Fibroblast of pulmonary artery (primary cell): Measurements from ENCODE around the gene NSUN5.
"Not testable (repeated sequence)": the region's sequence is repeated elsewhere in the genome, so short reads cannot be mapped to it uniquely, and the experiment has no call there.

ENCODE experiments used
- DNase-seq: peaks from one replicate; pipeline ENCODE4 v3.0.0-alpha.2; 2010; ENCODE audit warnings: low read depth
- H3K4me3 ChIP-seq: replicated peaks from 2 replicates; pipeline ENCODE4 v1.5.1; 2011; ENCODE audit warnings: low read depth, mild to moderate bottlenecking, control low read depth, low read length, moderate library complexity
- TF ChIP-seq, protein P1 (sequence below): IDR thresholded peaks from 2 replicates; pipeline ENCODE4 v1.5.1; 2011; ENCODE audit warnings: mild to moderate bottlenecking, control low read depth, low read length, inconsistent platforms; ENCODE audit errors: missing control alignments

NSUN5 gene

GRCh38 chr7:73314271-73314670 lies 5.6 kb upstream of the NSUN5 start:
- no peak for DNase-seq
- no peak overlapping the region for H3K4me3 ChIP-seq
- TF ChIP-seq, protein P1, sequence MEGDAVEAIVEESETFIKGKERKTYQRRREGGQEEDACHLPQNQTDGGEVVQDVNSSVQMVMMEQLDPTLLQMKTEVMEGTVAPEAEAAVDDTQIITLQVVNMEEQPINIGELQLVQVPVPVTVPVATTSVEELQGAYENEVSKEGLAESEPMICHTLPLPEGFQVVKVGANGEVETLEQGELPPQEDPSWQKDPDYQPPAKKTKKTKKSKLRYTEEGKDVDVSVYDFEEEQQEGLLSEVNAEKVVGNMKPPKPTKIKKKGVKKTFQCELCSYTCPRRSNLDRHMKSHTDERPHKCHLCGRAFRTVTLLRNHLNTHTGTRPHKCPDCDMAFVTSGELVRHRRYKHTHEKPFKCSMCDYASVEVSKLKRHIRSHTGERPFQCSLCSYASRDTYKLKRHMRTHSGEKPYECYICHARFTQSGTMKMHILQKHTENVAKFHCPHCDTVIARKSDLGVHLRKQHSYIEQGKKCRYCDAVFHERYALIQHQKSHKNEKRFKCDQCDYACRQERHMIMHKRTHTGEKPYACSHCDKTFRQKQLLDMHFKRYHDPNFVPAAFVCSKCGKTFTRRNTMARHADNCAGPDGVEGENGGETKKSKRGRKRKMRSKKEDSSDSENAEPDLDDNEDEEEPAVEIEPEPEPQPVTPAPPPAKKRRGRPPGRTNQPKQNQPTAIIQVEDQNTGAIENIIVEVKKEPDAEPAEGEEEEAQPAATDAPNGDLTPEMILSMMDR, result no peak

GRCh38 chr7:73313521-73313906 lies 4.9 kb upstream of the NSUN5 start:
- no peak for DNase-seq
- TF ChIP-seq, protein P1, result no peak
- no peak overlapping the region for H3K4me3 ChIP-seq

GRCh38 chr7:73312831-73313520 lies 4.3 kb upstream of the NSUN5 start:
- H3K4me3 ChIP-seq, result no peak overlapping the region
- TF ChIP-seq, protein P1, result no peak
- no peak for DNase-seq

DNA sequence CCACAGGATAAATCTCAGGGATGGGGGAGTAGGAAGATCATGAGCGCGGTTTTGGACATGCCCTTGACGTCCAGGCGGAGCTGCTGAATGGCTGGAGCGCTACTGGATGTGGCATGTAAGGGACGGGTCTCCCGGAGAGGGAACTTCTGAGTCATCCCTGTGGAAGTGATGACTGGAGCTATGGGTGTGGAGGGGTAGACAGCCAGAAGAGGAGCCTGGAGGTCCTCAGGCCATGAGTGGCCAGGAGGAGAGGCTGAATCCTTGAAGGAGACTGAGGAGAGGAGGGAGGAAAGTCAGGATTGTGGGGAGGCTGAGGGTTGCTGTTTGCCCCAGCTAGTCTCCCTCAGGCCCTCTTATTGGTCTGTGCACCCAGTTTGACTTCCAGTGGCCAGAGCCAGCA lies 2.8 kb upstream of the NSUN5 start:
- not testable (repeated sequence) for DNase-seq, H3K4me3 ChIP-seq

GRCh38 chr7:73308074-73308664 lies 457 bp downstream of the NSUN5 start:
- TF ChIP-seq, protein P1, result no peak
- peak overlapping the region; percentile 57 for H3K4me3 ChIP-seq
- no peak for DNase-seq

DNA sequence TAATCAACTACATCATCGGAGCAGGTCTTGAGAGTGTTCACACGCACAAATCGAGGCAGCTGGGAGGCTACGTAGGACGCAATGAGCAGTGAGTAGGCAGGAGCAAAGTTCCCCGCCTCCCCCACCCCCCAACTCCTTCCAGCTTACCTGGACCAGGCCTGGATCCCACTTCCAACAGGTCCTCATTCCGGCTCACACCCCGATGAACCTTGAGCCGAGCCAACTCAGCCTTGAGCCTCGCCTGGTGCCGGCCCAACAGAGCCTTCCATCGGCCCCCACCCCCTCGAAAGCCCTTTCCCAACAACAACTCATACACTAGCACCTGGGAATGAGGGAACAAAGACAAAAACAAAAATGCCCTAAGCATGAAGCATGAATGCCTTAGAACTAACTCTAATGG lies 1.2 kb downstream of the NSUN5 start:
- H3K4me3 ChIP-seq, result no peak overlapping the region
- TF ChIP-seq, protein P1, result no peak

DNA sequence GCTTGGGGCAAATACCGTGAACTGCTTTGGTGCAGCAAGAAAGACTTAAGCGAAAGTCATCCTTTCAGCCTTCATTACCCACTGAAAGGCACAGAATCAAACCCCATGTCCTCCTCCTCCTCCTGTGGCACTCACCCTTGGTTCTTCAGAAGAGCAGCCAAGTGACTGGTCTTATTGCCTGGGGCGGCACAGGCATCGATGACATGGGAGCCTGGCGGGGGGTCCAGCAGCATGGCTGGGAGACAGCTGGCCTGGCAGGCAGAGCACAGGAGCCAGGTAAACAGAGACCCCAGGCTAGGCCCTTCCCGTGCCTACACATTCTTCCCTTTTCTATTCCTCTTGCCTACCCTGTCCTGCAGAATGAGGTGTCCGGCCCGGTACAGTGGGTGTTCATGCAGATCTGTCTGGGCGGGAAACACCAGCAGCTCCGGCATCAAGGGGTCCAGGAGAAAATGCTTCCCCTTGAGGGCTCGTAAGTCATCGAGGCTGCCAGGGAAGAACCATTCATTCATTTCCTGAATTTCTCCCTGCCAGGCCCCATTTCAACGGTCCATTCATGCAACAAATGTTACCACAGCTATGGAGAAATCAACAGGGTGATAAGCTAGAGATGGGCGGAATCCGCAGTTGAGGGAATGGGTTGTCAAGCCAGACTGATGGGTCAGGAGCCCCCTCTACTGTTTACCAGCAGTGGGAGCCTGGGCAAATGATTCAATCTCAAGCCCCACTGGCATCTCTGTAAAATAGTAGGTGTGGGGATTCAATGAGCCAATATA lies 3.8 kb downstream of the NSUN5 start:
- not testable (repeated sequence) for H3K4me3 ChIP-seq
- DNase-seq, result peak; percentile 16

More for the DNA sequence above, 1.2 kb downstream of the NSUN5 start:
- DNase-seq, result no peak
